Activated CD8-positive, alpha-beta T cell treated with anti-CD3 and anti-CD28 coated beads for 36 hours (primary cell): ENCODE measurements around the gene S100A6. TPM values are rescaled to one million over a fixed set of nuclear protein-coding genes. Genes with fewer than 3 reads are reported as not detected.

Source experiments
- ATAC-seq: fragments of 200-7000 bp; cut with Tn5 transposase; one replicate; pipeline ENCODE4 v1.10.0; 2021; ENCODE audit warnings: mild to moderate bottlenecking, moderate library complexity
- CTCF ChIA-PET: fragments of 350-600 bp; sonication (Branson Sonifier 250); formaldehyde crosslinking; loops from one replicate; lab custom pipeline; 2021; ENCODE audit warnings: antibody characterized with exemption; lab: Charles Lee
- POLR2A ChIA-PET: fragments of 350-600 bp; sonication (Branson Sonifier 250); formaldehyde crosslinking; loops from one replicate; lab custom pipeline; 2021; ENCODE audit warnings: antibody characterized with exemption; lab: Charles Lee
- DNase-seq: peaks from one replicate; pipeline ENCODE4 v3.0.0-alpha.2; 2020
- H3K27ac Mint-ChIP-seq: one replicate; pipeline ENCODE4 v1.8.0; 2021; ENCODE audit warnings: mild to moderate bottlenecking, mixed read lengths
- H3K27me3 Mint-ChIP-seq: one replicate; pipeline ENCODE4 v1.8.0; 2021; ENCODE audit warnings: mixed read lengths
- H3K36me3 Mint-ChIP-seq: one replicate; pipeline ENCODE4 v1.8.0; 2021; ENCODE audit warnings: low read depth, mixed read lengths
- H3K4me1 Mint-ChIP-seq: one replicate; pipeline ENCODE4 v1.8.0; 2021; ENCODE audit warnings: low read depth, mixed read lengths
- H3K4me3 Mint-ChIP-seq: one replicate; pipeline ENCODE4 v1.8.0; 2021; ENCODE audit warnings: mild to moderate bottlenecking, moderate library complexity, mixed read lengths
- H3K9me3 Mint-ChIP-seq: one replicate; pipeline ENCODE4 v1.8.0; 2021; ENCODE audit warnings: mixed read lengths
- intact Hi-C: fragments of 100-400 bp; cut with micrococcal nuclease; formaldehyde crosslinking; loops from one replicate; pipeline ENCODE4 v1.10.0; 2022
- total RNA-seq, 2 experiments: library from RNA; stranded (reverse); gene quantifications; one replicate each; pipeline ENCODE4 v1.2.3, GENCODE V29; 2021
- TF ChIP-seq, protein P1 (sequence below): fragments of 200-600 bp; IDR thresholded peaks from one replicate; pipeline ENCODE4 v1.8.0; 2022; ENCODE audit warnings: antibody characterized with exemption, mild to moderate bottlenecking

Gene S100A6
- total RNA-seq, 2 experiments from 2014 or later, result 200 to 211 TPM

DNA sequence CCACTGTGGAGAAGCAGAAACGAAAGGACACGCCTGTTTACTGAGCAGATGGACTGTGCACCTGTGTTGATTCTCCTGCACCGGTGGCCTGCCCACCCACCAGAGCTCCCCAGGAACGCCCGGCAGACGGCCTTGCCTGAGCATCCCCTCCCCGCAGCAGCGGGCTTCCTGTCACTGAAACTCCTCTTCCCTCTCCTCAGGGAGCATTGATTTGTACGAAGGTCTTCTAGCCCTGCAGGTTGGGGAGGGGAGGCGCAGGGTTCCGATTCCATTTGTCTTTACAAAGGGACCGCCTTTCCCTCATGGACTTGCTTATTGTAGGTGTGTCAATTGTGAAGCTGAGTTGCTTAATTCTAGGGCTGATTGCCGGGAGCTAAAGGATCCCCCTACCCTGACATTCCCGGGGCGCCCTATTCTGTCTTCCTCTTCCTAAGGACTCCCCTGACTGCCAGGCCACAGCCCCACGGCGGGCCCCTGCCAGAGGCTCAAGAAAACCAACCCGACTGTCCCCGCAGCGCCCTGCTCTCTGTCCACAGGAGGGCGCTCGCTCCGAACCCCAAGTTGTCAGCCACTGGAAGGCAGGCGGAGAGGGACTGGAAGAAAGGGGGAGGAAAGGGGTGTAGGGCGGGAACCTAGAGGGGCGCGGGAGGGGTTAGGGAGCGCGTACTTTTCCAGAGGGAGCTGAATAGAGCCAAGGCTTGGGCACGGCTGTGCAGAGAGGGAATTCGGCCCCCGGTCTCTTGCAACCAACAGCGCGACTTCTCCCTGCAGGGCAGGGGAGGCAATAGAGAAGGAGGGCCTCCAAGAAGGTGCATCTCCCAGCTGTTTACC, 2.8 kb downstream of the S100A6 start:
- no peaks in the 10 kb centered on the region for H3K27me3 Mint-ChIP-seq
- CTCF ChIA-PET, result interaction anchor here (0.7 to 5.5 kb wide), 34 partner anchors 8 to 435 kb away, joined by 3 to 191 read pairs (median 5); partner anchors contain the start of genes CHTOP, CREB3L4, S100A1 and S100A13
- POLR2A ChIA-PET, result interaction anchor here (0.7 to 7.9 kb wide), 11 partner anchors 13 to 137 kb away, joined by 3 to 97 read pairs (median 4); partner anchors contain the start of genes CHTOP, S100A2, S100A3 and S100A4

DNA sequence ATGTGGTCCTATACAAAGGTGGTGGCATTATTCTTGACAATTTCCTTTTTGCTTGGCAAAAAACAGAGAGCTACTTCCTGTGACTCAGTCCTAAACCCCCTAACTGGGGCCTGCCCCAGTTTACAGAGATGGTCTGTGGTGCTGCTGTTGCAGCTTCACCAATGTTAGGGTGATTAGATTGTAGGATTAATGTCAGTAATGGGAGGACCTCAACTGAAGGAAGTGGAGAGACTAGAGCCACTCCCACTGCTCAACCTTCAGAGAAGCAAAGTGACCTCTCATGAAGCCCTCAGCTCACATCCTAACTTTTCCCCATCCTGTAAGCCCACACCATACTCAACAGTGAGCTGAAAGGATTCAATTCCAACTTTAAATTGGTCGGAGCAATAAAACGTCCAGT, 3.6 kb downstream of the S100A6 start:
- ATAC-seq (peak; percentile 66), DNase-seq (peak; percentile 78)
- no peaks in the 10 kb centered on the region for H3K27me3 Mint-ChIP-seq
- H3K4me1 Mint-ChIP-seq, result peaks cover 57% of the 10 kb centered on the region
- POLR2A ChIA-PET, result interaction anchor here (0.6 to 7.9 kb wide), 13 partner anchors 8 to 137 kb away, joined by 3 to 97 read pairs (median 4); partner anchors contain the start of genes CHTOP, S100A2, S100A3 and S100A4
- H3K4me3 Mint-ChIP-seq, result peak overlapping the region; percentile 95
- no peaks in the 10 kb centered on the region for H3K9me3 Mint-ChIP-seq
- TF ChIP-seq, protein P1, sequence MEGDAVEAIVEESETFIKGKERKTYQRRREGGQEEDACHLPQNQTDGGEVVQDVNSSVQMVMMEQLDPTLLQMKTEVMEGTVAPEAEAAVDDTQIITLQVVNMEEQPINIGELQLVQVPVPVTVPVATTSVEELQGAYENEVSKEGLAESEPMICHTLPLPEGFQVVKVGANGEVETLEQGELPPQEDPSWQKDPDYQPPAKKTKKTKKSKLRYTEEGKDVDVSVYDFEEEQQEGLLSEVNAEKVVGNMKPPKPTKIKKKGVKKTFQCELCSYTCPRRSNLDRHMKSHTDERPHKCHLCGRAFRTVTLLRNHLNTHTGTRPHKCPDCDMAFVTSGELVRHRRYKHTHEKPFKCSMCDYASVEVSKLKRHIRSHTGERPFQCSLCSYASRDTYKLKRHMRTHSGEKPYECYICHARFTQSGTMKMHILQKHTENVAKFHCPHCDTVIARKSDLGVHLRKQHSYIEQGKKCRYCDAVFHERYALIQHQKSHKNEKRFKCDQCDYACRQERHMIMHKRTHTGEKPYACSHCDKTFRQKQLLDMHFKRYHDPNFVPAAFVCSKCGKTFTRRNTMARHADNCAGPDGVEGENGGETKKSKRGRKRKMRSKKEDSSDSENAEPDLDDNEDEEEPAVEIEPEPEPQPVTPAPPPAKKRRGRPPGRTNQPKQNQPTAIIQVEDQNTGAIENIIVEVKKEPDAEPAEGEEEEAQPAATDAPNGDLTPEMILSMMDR, result no peak
- H3K27ac Mint-ChIP-seq, result peak overlapping the region; percentile 96
- CTCF ChIA-PET, result interaction anchor here (1.1 to 5.5 kb wide), 24 partner anchors 8 to 436 kb away, joined by 3 to 191 read pairs (median 10); partner anchors contain the start of genes CHTOP, CREB3L4, S100A1 and S100A13
- intact Hi-C loops, result loop anchor here (2.0 kb wide), 1 partner anchor 37 kb away; no protein-coding TSS in a partner anchor
- H3K36me3 Mint-ChIP-seq, result peaks cover 17% of the 10 kb centered on the region

More for the DNA sequence above, 2.8 kb downstream of the S100A6 start:
- Mint-ChIP-seq H3K9me3 (no peaks in the 10 kb centered on the region), H3K4me1 (peaks cover 61% of the 10 kb centered on the region), H3K27ac (peak overlapping the region; percentile 96), H3K4me3 (peak overlapping the region; percentile 95), H3K36me3 (peaks cover 17% of the 10 kb centered on the region)
- TF ChIP-seq, protein P1, result peak; percentile 87
- intact Hi-C loops, result loop anchor here (2.0 kb wide), 1 partner anchor 36 kb away; no protein-coding TSS in a partner anchor
- DNase-seq (peak; percentile 86), ATAC-seq (peak; percentile 19)

DNA sequence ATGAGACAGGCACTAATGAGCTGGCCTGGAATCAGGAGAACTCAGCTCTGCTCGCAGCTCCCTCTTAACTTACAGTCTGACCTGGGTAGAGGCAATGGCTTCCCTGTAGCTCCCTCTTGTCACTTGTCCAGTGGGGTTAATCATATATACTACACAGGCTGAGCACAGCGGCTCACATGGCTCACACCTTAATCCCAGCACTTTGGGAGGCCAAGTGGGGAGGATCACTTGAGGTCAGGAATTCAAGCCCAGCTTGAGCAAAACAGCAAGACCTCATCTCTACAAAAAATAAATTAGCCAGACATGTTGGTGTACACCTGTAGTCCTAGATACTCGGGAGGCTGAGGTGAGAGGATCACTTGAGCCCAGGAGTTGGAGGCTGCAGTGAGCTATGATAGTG, 4.2 kb downstream of the S100A6 start:
- ChIA-PET CTCF (interaction anchor here (1.1 to 5.5 kb wide), 20 partner anchors 9 to 436 kb away, joined by 3 to 191 read pairs (median 12); partner anchors contain the start of genes CHTOP, CREB3L4, S100A2 and S100A4), POLR2A (interaction anchor here (0.6 to 7.9 kb wide), 10 partner anchors 9 to 106 kb away, joined by 3 to 97 read pairs (median 8); partner anchors contain the start of genes CHTOP, S100A2, S100A3 and S100A4)
- intact Hi-C loops, result loop anchor here (2.0 kb wide), 1 partner anchor 37 kb away; no protein-coding TSS in a partner anchor
- peaks cover 53% of the 10 kb centered on the region for H3K4me1 Mint-ChIP-seq
- H3K4me3 Mint-ChIP-seq, result no peak overlapping the region
- H3K27ac Mint-ChIP-seq, result peak overlapping the region; percentile 96
- DNase-seq (no peak), ATAC-seq (no peak)
- TF ChIP-seq, protein P1, result no peak
- peaks cover 17% of the 10 kb centered on the region for H3K36me3 Mint-ChIP-seq
- no peaks in the 10 kb centered on the region for H3K9me3 Mint-ChIP-seq
- H3K27me3 Mint-ChIP-seq, result no peaks in the 10 kb centered on the region

DNA sequence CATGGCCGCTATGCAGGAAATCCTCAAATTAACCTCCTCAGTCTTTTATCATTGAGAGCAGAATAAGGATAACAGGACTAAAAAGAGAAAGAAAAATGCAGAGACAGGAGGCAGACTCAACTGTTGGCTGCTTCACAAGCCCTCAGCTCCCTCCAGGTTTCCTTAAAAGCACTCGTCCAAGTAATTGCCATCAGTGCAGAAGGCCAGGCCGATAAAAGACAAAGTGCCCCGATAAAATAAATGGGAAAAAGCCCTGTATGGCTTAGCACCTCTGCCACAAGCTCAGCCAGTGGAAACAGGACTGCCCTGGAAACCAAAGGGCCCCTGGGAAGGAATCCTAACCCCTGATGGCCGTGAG, 8.1 kb downstream of the S100A6 start:
- CTCF ChIA-PET, result interaction anchor here (0.9 kb wide), 2 partner anchors 17 to 40 kb away, joined by 3 to 4 read pairs; no protein-coding TSS in a partner anchor
- no peaks in the 10 kb centered on the region for H3K9me3 Mint-ChIP-seq
- intact Hi-C loops, result no loop called here
- no peak overlapping the region for H3K4me3 Mint-ChIP-seq
- DNase-seq (no peak), ATAC-seq (no peak)
- H3K36me3 Mint-ChIP-seq, result no peaks in the 10 kb centered on the region
- H3K4me1 Mint-ChIP-seq, result peaks cover 24% of the 10 kb centered on the region
- H3K27ac Mint-ChIP-seq, result no peak overlapping the region
- H3K27me3 Mint-ChIP-seq, result no peaks in the 10 kb centered on the region
- TF ChIP-seq, protein P1, result no peak
- POLR2A ChIA-PET, result no interaction called here
